Brain microvascular endothelial cell (primary cell): ENCODE results near the gene ZC3H10.
"Not testable (repeated sequence)": the region's sequence is repeated elsewhere in the genome, so short reads cannot be mapped to it uniquely, and the experiment has no call there.

Experiments used
- DNase-seq: peaks from one replicate; pipeline ENCODE4 v3.0.0-alpha.2; 2020
- H3K27ac ChIP-seq: fragments of 250-450 bp; sonication (Bioruptor Pico); 2 replicates; pipeline ENCODE4 v1.5.1; 2020; ENCODE audit warnings: mild to moderate bottlenecking, moderate library complexity
- H3K27me3 ChIP-seq: fragments of 250-450 bp; sonication (Bioruptor Pico); replicated peaks from 2 replicates; pipeline ENCODE4 v1.5.1; 2020; ENCODE audit warnings: mild to moderate bottlenecking
- H3K36me3 ChIP-seq: fragments of 250-450 bp; sonication (Bioruptor Pico); replicated peaks from 2 replicates; pipeline ENCODE4 v1.5.1; 2020; ENCODE audit warnings: mild to moderate bottlenecking
- H3K4me3 ChIP-seq: 2 replicates; pipeline ENCODE4 v1.5.1; 2011; ENCODE audit warnings: low read depth, mild to moderate bottlenecking, control low read depth, low read length, moderate library complexity
- in situ Hi-C: cut with HindIII; loops from 2 replicates; pipeline ENCODE4 v1.10.0; 2017; ENCODE audit warnings: low sequenced_read_pairs, low pct_ligation_motif_present
- TF ChIP-seq, protein P1 (sequence below): IDR thresholded peaks from 2 replicates; pipeline ENCODE4 v1.5.1; 2011; ENCODE audit warnings: low read depth, mild to moderate bottlenecking, moderate library complexity, low read length, control low read depth, inconsistent platforms; ENCODE audit errors: missing control alignments

Gene ZC3H10

DNA sequence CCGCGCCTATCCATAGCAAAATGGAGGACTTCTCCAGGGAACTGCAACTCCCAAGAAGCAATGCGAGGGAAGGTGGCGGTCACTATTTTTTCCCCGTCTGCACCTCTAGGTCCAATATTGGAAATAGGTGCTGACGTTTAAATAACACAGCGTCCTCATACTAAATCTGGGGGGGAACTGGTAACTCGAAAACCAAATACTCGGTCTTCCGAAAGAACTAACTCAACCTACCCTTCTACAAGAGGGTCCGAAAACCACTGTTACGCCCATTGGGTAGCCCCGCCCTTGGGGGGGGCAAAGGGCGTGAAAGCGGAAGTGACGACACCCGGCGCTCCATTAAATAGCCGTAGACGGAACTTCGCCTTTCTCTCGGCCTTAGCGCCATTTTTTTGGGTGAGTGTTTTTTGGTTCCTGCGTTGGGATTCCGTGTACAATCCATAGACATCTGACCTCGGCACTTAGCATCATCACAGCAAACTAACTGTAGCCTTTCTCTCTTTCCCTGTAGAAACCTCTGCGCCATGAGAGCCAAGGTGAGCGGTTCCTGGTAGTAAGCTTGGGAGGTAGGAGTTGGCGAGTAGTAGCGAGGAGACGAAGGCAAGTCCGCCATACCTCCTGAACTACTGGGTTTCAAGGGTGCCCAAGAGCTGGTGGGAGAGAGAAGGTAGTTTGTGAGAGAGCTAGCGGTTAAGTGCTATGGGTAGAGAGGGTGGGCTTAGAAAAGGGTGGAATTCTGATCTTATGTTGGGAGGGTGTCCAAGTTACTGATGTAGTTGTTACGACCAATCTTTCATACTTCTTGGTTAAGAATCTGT, 1.6 kb upstream of the ZC3H10 start, which contains the start of gene RPL41:
TSS of gene RPL41 (plus strand) at position 367 of the 815 bp plus-strand sequence.
- Histone ChIP-seq H3K4me3 (peak within 1 kb of the TSS; percentile 98), H3K27ac (peak within 1 kb of the TSS; percentile 82), H3K27me3 (no peaks in the 10 kb centered on the region), H3K36me3 (peaks cover 33% of the 10 kb centered on the region)
- in situ Hi-C loops: loop anchor here (5.0 kb wide), 1 partner anchor 71 kb away; the partner anchor contains the start of gene SMARCC2
- TF ChIP-seq, protein P1, sequence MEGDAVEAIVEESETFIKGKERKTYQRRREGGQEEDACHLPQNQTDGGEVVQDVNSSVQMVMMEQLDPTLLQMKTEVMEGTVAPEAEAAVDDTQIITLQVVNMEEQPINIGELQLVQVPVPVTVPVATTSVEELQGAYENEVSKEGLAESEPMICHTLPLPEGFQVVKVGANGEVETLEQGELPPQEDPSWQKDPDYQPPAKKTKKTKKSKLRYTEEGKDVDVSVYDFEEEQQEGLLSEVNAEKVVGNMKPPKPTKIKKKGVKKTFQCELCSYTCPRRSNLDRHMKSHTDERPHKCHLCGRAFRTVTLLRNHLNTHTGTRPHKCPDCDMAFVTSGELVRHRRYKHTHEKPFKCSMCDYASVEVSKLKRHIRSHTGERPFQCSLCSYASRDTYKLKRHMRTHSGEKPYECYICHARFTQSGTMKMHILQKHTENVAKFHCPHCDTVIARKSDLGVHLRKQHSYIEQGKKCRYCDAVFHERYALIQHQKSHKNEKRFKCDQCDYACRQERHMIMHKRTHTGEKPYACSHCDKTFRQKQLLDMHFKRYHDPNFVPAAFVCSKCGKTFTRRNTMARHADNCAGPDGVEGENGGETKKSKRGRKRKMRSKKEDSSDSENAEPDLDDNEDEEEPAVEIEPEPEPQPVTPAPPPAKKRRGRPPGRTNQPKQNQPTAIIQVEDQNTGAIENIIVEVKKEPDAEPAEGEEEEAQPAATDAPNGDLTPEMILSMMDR: no peak
- DNase-seq: peak; percentile 93

DNA sequence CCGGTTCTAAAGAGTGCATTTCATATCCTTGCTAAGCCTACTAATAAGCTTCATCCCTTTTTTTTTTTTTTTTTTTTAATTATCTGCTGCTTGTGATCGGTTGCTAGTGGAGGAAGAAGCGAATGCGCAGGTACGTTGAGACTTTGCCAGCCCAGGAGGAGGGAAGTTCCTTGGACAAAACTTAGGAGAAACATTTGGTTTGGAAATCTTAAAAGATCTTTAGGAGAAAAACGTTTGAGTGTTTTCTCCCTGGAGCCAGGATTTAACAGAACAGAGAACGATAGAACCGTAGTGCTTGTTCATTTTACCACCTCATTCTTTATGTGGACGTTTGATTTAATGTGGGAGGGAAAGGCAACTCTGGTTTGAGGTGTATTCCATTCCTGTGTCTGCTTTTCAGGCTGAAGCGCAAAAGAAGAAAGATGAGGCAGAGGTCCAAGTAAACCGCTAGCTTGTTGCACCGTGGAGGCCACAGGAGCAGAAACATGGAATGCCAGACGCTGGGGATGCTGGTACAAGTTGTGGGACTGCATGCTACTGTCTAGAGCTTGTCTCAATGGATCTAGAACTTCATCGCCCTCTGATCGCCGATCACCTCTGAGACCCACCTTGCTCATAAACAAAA, 872 bp upstream of the ZC3H10 start:
- not testable (repeated sequence) for H3K27me3 ChIP-seq

DNA sequence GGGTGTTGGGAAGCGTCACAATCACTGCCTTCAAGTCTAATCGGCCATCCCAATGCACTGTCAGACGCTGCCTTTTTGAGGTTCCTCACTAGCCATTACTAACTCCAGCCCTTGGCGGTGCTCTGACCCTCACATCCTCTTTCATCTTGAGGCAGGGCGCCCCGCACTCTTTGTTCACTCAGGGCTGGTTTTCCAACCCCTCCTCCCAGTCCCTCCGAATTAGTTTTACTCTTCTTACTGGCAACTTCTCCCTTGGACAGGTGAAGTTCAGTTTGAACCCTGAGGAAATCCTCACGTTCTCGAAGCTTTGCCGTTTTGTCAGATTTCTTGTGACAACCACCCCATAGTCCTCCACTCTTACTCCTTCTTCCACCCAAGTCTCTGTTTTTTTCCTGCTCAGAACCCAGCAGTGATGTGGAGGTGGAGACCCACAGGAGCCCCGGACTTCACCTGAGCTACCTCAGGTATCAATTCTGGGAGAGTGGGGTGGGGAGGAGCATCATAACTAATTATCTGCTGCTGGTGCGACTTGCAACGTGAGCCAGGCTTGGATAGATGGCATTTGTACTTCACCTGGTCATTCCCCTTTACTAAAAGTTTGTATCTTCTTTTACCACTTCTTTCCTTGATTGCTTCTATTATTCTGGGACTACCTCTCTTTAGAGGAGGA, 757 bp downstream of the ZC3H10 start:
- H3K4me3 ChIP-seq: peak overlapping the region; percentile 85
- no peak for DNase-seq
- TF ChIP-seq, protein P1: no peak
- in situ Hi-C loops: loop anchor here (5.0 kb wide), 1 partner anchor 68 kb away; the partner anchor contains the start of gene SMARCC2
- H3K27ac ChIP-seq: peak overlapping the region; percentile 82
- H3K36me3 ChIP-seq: peaks cover 10% of the 10 kb centered on the region
- H3K27me3 ChIP-seq: no peaks in the 10 kb centered on the region

More for the DNA sequence above, 872 bp upstream of the ZC3H10 start:
- in situ Hi-C loops: loop anchor here (5.0 kb wide), 1 partner anchor 70 kb away; the partner anchor contains the start of gene SMARCC2
- peaks cover 26% of the 10 kb centered on the region for H3K36me3 ChIP-seq
- H3K27ac ChIP-seq: peak overlapping the region; percentile 82
- H3K4me3 ChIP-seq: peak overlapping the region; percentile 98
- not testable (repeated sequence) for DNase-seq

DNA sequence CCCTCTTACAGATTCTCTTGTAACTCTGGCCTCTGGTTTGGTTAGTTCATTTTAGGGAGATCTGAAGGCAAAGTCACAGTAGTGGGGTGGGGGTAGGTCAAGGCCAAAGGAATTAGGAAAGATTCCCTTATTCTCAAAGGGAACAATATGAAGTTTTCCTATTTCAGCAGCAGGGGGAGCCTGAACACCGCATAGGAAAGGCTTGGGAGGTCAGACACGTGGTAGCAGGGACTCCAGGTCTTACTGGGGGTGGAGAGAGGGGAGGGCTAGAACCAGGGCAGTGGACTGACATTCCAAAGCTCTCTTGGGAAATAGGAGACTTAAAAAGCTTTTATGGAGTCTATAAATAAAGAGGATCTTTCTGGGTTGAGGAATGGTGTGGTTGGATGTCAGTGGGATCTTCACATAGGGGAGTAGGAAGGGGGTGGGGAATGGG, 1.3 kb downstream of the ZC3H10 start:
- TF ChIP-seq, protein P1: peak; percentile 86
- H3K36me3 ChIP-seq: peaks cover 6% of the 10 kb centered on the region
- no peak overlapping the region for H3K4me3 ChIP-seq
- peak; percentile 75 for DNase-seq
- in situ Hi-C loops: loop anchor here (5.0 kb wide), 1 partner anchor 68 kb away; the partner anchor contains the start of gene SMARCC2
- H3K27me3 ChIP-seq: no peaks in the 10 kb centered on the region
- peak overlapping the region; percentile 19 for H3K27ac ChIP-seq

DNA sequence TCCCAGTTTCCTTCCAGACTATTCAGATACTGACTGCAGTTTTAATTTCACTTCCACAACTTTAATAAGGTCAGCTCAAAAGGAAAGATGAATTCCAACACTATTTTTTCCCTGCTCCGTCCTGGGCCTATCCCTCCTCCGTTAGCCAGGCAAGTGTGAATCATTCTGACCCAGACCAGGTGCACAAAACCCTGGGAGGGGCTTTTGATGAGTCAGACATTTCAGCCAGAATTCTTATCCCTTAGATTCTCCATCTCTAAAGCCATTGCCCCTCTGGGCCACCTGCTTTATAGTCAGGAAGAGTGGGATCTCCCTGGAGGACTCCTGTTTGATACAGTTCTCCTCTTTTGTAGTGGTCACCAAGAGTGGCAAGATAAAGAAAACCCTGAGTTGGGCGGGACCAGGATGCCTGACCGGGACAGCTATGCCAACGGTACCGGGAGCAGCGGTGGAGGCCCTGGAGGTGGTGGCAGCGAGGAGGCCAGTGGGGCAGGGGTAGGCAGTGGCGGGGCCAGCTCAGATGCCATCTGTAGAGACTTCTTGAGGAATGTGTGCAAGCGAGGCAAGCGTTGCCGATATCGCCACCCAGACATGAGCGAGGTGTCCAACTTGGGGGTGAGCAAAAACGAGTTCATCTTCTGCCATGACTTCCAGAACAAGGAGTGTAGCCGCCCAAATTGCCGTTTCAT, 2.2 kb downstream of the ZC3H10 start:
- H3K4me3 ChIP-seq: no peak overlapping the region
- in situ Hi-C loops: no loop called here
- H3K36me3 ChIP-seq: peaks cover 6% of the 10 kb centered on the region
- TF ChIP-seq, protein P1: no peak
- no peak for DNase-seq
- no peaks in the 10 kb centered on the region for H3K27me3 ChIP-seq
- no peak overlapping the region for H3K27ac ChIP-seq
